A549 (cell line): ENCODE data around the gene GLTPD2. TPM values are rescaled to one million over a fixed set of nuclear protein-coding genes. Genes with fewer than 3 reads are reported as not detected.

Experiments used
- ATAC-seq, 2 experiments: fragments of 200-7000 bp in 1 of 2; fragments of >200 bp in 1 of 2; cut with Nextera tagmentation in 1 of 2; cut with Tn5 transposase in 1 of 2; 3 replicates each; pipeline versions ENCODE4 v1.8.0 to v1.9.1; 2018 to 2020; ENCODE audit warnings: mild to moderate bottlenecking in 1 of 2, moderate library complexity in 1 of 2
- CTCF ChIA-PET: fragments of 300-600 bp; sonication (Branson Sonifier 250); formaldehyde crosslinking; extraction: SDS; loops from one replicate; lab custom pipeline; 2021; ENCODE audit warnings: antibody characterized with exemption, inconsistent platforms; lab: Yijun Ruan, JAX
- POLR2A ChIA-PET: fragments of 350-600 bp; formaldehyde crosslinking; extraction: SDS; loops from one replicate; lab custom pipeline; 2021; ENCODE audit warnings: antibody characterized with exemption, inconsistent platforms; lab: Yijun Ruan, JAX
- DNase-seq, 2 experiments: peaks; one replicate each; pipeline versions ENCODE4 v3.0.0 to v3.0.0-alpha.2; 2011 to 2016; ENCODE audit warnings: low read depth in 1 of 2, low spot score in 1 of 2
- FAIRE-seq: peaks from 2 replicates; lab custom pipeline; 2011; peaks lifted over from hg19 to GRCh38; lab: Jason Lieb, UNC
- H3K27ac ChIP-seq, 2 experiments: fragments of >200 bp; sonication (Bioruptor Twin); formaldehyde crosslinking; 3 replicates each; pipeline ENCODE4 v1.5.1; 2016 to 2017
- H3K4me1 ChIP-seq: fragments of >200 bp; sonication (Bioruptor Twin); formaldehyde crosslinking; 3 replicates; pipeline ENCODE4 v1.6.1; 2016
- H3K4me2 ChIP-seq: fragments of >200 bp; sonication (Bioruptor Twin); formaldehyde crosslinking; 3 replicates; pipeline ENCODE4 v1.6.1; 2016
- H3K4me3 ChIP-seq: fragments of >200 bp; sonication (Bioruptor Twin); formaldehyde crosslinking; 3 replicates; pipeline ENCODE4 v1.5.1; 2016
- H3K9me3 ChIP-seq: fragments of >200 bp; sonication (Bioruptor Twin); formaldehyde crosslinking; 3 replicates; pipeline ENCODE4 v1.6.1; 2016
- BCL3 ChIP-seq: fragments of >200 bp; sonication (Bioruptor Twin); formaldehyde crosslinking; IDR thresholded peaks from 3 replicates; pipeline ENCODE4 v1.6.1; 2016
- CBX8 ChIP-seq: fragments of 200-600 bp; sonication (generic); IDR thresholded peaks from 2 replicates; pipeline ENCODE4 v1.6.1; 2016
- CHD2 ChIP-seq: fragments of 150-350 bp; IDR thresholded peaks from 2 replicates; pipeline ENCODE4 v1.6.1; 2014; ENCODE audit warnings: low read length; ENCODE audit not compliant: partially characterized antibody
- CHD4 ChIP-seq: fragments of 200-600 bp; sonication (generic); IDR thresholded peaks from 2 replicates; pipeline ENCODE4 v1.6.1; 2016; ENCODE audit warnings: antibody characterized with exemption, mild to moderate bottlenecking, borderline replicate concordance
- CTCF ChIP-seq: fragments of >200 bp; sonication (Bioruptor Twin); formaldehyde crosslinking; IDR thresholded peaks from 3 replicates; pipeline ENCODE4 v1.5.1; 2016
- EHF ChIP-seq: fragments of 250-450 bp; sonication (Bioruptor Pico); IDR thresholded peaks from 2 replicates; pipeline ENCODE4 v1.5.0; 2020; ENCODE audit warnings: mild to moderate bottlenecking
- ESRRA ChIP-seq: fragments of 150-350 bp; IDR thresholded peaks from 2 replicates; pipeline ENCODE4 v1.6.1; 2014; ENCODE audit warnings: mild to moderate bottlenecking, low read length, borderline replicate concordance
- FOXS1 ChIP-seq: fragments of 250-450 bp; sonication (Bioruptor Pico); IDR thresholded peaks from 2 replicates; pipeline ENCODE4 v1.5.0; 2020; ENCODE audit warnings: mild to moderate bottlenecking, moderate library complexity
- HOXB13 ChIP-seq: fragments of 250-450 bp; sonication (Bioruptor Pico); IDR thresholded peaks from 2 replicates; pipeline ENCODE4 v1.5.0; 2020; ENCODE audit warnings: low read depth, mild to moderate bottlenecking, moderate library complexity
- HOXB5 ChIP-seq: fragments of 250-450 bp; sonication (Bioruptor Pico); IDR thresholded peaks from 2 replicates; pipeline ENCODE4 v1.5.0; 2020; ENCODE audit warnings: mild to moderate bottlenecking, moderate library complexity
- JUN ChIP-seq, 2 experiments: fragments of >200 bp; sonication (Bioruptor Twin); formaldehyde crosslinking; IDR thresholded peaks; 2 replicates in 1 of 2; 3 replicates in 1 of 2; pipeline ENCODE4 v1.6.1; 2016 to 2017
- MYC ChIP-seq: IDR thresholded peaks from 2 replicates; pipeline ENCODE4 v1.6.1; 2012; ENCODE audit warnings: mild to moderate bottlenecking, inconsistent platforms, low read length, improper control_type of control experiment, borderline replicate concordance
- NR3C1 ChIP-seq: fragments of >200 bp; sonication (Bioruptor Twin); formaldehyde crosslinking; IDR thresholded peaks from 3 replicates; pipeline ENCODE4 v1.6.1; 2017
- POLR2A ChIP-seq: IDR thresholded peaks from 2 replicates; pipeline ENCODE4 v1.6.1; 2012; ENCODE audit warnings: mild to moderate bottlenecking, low read length
- RAD21 ChIP-seq, 2 experiments: fragments of >200 bp in 1 of 2; sonication (Bioruptor Twin) in 1 of 2; formaldehyde crosslinking in 1 of 2; IDR thresholded peaks in 1 of 2; conservative IDR thresholded peaks in 1 of 2; 2 replicates in 1 of 2; 3 replicates in 1 of 2; pipeline ENCODE4 v1.6.1; 2012 to 2018; ENCODE audit warnings: inconsistent platforms in 1 of 2
- RARB ChIP-seq: fragments of 250-450 bp; sonication (Bioruptor Pico); IDR thresholded peaks from 2 replicates; pipeline ENCODE4 v1.8.0; 2021; ENCODE audit warnings: mild to moderate bottlenecking, moderate library complexity
- REST ChIP-seq: fragments of 200-600 bp; sonication (generic); IDR thresholded peaks from 2 replicates; pipeline ENCODE4 v1.6.1; 2016; ENCODE audit warnings: antibody characterized with exemption, mild to moderate bottlenecking, moderate library complexity
- RFX5 ChIP-seq: fragments of 450-650 bp; IDR thresholded peaks from 2 replicates; pipeline ENCODE4 v1.7.1; 2014; ENCODE audit warnings: antibody characterized with exemption, mild to moderate bottlenecking, moderate library complexity
- RNF2 ChIP-seq: fragments of 200-600 bp; sonication (generic); IDR thresholded peaks from 2 replicates; pipeline ENCODE4 v1.6.1; 2016; ENCODE audit warnings: low read depth, mild to moderate bottlenecking, antibody characterized with exemption, moderate library complexity, borderline replicate concordance
- SMC3 ChIP-seq: fragments of >200 bp; sonication (Bioruptor Twin); formaldehyde crosslinking; IDR thresholded peaks from 3 replicates; pipeline ENCODE4 v1.6.1; 2018; ENCODE audit warnings: inconsistent platforms
- SREBF2 ChIP-seq: fragments of 450-650 bp; IDR thresholded peaks from 2 replicates; pipeline ENCODE4 v1.6.1; 2014; ENCODE audit warnings: mild to moderate bottlenecking, moderate library complexity
- TP53 ChIP-seq: fragments of 250-450 bp; sonication (Bioruptor Pico); IDR thresholded peaks from 2 replicates; pipeline ENCODE4 v1.5.0; 2021; ENCODE audit warnings: mild to moderate bottlenecking, moderate library complexity
- USF2 ChIP-seq: fragments of 450-650 bp; IDR thresholded peaks from 2 replicates; pipeline ENCODE4 v1.6.1; 2014; ENCODE audit warnings: antibody characterized with exemption
- ZC3H11A ChIP-seq: fragments of 450-650 bp; IDR thresholded peaks from 2 replicates; pipeline ENCODE4 v1.6.1; 2014; ENCODE audit warnings: antibody characterized with exemption, mild to moderate bottlenecking
- ZNF302 ChIP-seq: fragments of 250-450 bp; sonication (Bioruptor Pico); IDR thresholded peaks from 2 replicates; pipeline ENCODE4 v1.9.0; 2021; ENCODE audit warnings: inconsistent platforms, mild to moderate bottlenecking, moderate library complexity
- WGBS: methylation state at CpG from one replicate; pipeline ENCODE4 v1.1.6; 2017; ENCODE audit errors: missing lambda C conversion rate; 5-methylcytosine and 5-hydroxymethylcytosine counted together
- polyA plus RNA-seq, 4 experiments: library from polyadenylated mRNA; depleted of rRNA in 3 of 4; stranded (reverse); fragments of >200 nt; fragmentation: RNase III in 1 of 4; extraction: RNeasy Plus Mini Kit Qiagen cat#74134 plus additional on column Dnase treatment in 1 of 4; gene quantifications; 2 replicates in 3 of 4; 3 replicates in 1 of 4; pipeline ENCODE4 v1.2.3, GENCODE V29; 2011 to 2017
- TF ChIP-seq, protein P1 (sequence below): fragments of >200 bp; sonication (Bioruptor Twin); formaldehyde crosslinking; IDR thresholded peaks from 2 replicates; pipeline ENCODE4 v1.6.1; 2016

Gene GLTPD2
- polyA plus RNA-seq, 2 of the 4 experiments (the other 2 are of a cell fraction), result not detected

- TF ChIP-seq BCL3 (peak; percentile 91; the same call in 1 of the 3 replicates), CTCF (peak; percentile 95), SMC3 (peak; percentile 87), TP53 (CRISPR knock-in tag) (peak; percentile 64; the same call in 1 of the 2 replicates), REST (peak; percentile 48), HOXB5 (CRISPR knock-in tag) (0 out of 2 replicates have a peak, but pooled peaks have one; percentile 22), RNF2 (0 out of 2 replicates have a peak, but pooled peaks have one; percentile 6), JUN (IDR thresholded peaks at IDR 0.05) (peak; percentile 89 to 95), CHD4 (no peak)
- TF ChIP-seq, protein P1, sequence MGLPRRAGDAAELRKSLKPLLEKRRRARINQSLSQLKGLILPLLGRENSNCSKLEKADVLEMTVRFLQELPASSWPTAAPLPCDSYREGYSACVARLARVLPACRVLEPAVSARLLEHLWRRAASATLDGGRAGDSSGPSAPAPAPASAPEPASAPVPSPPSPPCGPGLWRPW, result no peak
Measured at GRCh38 chr17:4789951-4790704, 1.4 kb downstream of the GLTPD2 start (continued).

DNA sequence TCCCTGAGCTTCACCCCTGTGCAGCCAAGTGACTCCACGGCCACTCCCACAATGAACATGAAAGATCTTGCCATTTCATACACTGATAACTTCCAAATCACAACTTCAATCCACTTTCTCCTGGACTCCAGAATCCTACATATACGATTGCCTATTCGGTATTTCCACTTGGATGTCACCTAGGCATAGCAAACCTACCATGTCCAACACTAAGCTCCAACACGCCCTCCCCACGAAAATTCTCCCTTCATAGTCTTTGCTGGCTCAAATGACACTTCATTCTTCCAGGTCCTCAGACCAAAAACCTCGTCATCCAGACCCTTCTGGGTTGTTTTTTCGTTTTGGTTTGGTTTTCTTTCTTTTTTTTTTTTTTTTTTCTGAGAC lies 1.9 kb downstream of the GLTPD2 start:
- ChIA-PET CTCF (interaction anchor here (0.7 to 9.4 kb wide), 50 partner anchors 9 to 370 kb away, joined by 3 to 271 read pairs (median 9); partner anchors contain the start of genes ARRB2, C17orf114, CHRNE and CXCL16), POLR2A (interaction anchor here (0.7 to 2.3 kb wide), 23 partner anchors 11 to 197 kb away, joined by 3 to 25 read pairs (median 6); partner anchors contain the start of genes ARRB2, CAMTA2, CXCL16 and MED11)
- Histone ChIP-seq H3K4me1 (peaks cover 27% of the 10 kb centered on the region), H3K4me3 (peak overlapping the region; percentile 62), H3K4me2 (peak overlapping the region; percentile 97), H3K9me3 (no peaks in the 10 kb centered on the region), H3K27ac (peak overlapping the region; percentile 91 to 98)
- TF ChIP-seq JUN (IDR thresholded peaks at IDR 0.05), result no peak
- no peak for TF ChIP-seq SREBF2
- TF ChIP-seq ZC3H11A, result no peak
- WGBS, result 40% methylated on average over 7 of the region's 7 CpGs
- DNase-seq (no peak), ATAC-seq (peak in 1 of 2 experiments; percentile 0; a peak in 1 of 6 replicates), FAIRE-seq (no peak)

DNA sequence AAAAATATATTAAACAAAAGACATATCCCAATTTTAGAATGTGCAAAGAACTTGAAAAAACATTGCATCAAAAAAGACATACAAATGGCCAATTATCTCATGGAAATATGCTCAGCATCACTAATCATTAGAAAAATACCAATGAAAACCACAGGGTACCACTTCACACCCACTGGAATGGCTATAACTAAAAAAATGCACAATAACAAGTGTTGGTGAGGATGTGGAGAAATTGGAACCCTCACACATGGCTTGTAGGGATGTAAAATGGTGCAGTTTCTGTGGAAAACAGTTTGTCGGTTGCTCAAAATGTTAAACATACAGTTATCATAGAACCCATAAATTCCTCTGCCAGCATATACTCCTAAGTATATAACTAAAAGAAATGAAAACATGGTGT lies 6.4 kb downstream of the GLTPD2 start:
- Histone ChIP-seq H3K4me1 (peaks cover 14% of the 10 kb centered on the region), H3K4me2 (peak overlapping the region; percentile 75), H3K27ac (peak overlapping the region; percentile 84 to 89)
- FAIRE-seq (no peak), ATAC-seq (no peak)
- TF ChIP-seq POLR2A (no peak), TP53 (CRISPR knock-in tag) (no peak), ZNF302 (CRISPR knock-in tag) (no peak), RFX5 (no peak), EHF (CRISPR knock-in tag) (no peak), CBX8 (no peak), RARB (CRISPR knock-in tag) (no peak), HOXB13 (CRISPR knock-in tag) (no peak), CHD2 (no peak), FOXS1 (CRISPR knock-in tag) (no peak), NR3C1 (no peak), USF2 (no peak), SMC3 (no peak), MYC (no peak), RAD21 (conservative IDR thresholded peaks at IDR 0.05 in 1 of 2, IDR thresholded peaks at IDR 0.05 in 1 of 2) (no peak), ESRRA (no peak)
- TF ChIP-seq, all 56 proteins: peak for 0
- ChIA-PET POLR2A (no interaction called here), CTCF (no interaction called here)
- Histone ChIP-seq H3K9me3 (no peaks in the 10 kb centered on the region), H3K4me3 (peak overlapping the region; percentile 92)
- no peak for DNase-seq
- WGBS, result 93% methylated on average over 1 of the region's 1 CpG
